HG02759 (cell line): ENCODE data around the gene MGLL.
A peak's percentile ranks its signal among the peaks of the same experiment; 100 is the strongest.

Source experiments
- ATAC-seq: cut with Tn5 transposase; IDR thresholded peaks from one replicate; pipeline ENCODE4 v1.9.1; 2021; ENCODE audit warnings: mild to moderate bottlenecking, moderate library complexity; ENCODE audit not compliant: unreplicated experiment

Gene MGLL

DNA sequence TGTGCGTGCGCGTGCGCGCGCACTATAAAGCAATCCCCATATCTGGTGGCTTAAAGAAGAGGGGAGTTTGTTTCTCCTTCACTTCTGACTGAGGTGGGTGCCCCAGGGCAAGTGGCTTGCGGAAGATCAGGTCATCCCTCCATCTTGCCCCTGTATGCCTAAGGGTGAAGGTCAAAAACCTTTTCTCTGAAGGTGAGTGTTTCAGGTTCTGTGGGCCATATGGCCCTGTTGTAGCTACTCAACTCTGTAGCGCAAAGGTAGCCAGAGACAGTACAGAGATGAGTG is 144.1 kb downstream of the MGLL start:
- ATAC-seq: no peak

DNA sequence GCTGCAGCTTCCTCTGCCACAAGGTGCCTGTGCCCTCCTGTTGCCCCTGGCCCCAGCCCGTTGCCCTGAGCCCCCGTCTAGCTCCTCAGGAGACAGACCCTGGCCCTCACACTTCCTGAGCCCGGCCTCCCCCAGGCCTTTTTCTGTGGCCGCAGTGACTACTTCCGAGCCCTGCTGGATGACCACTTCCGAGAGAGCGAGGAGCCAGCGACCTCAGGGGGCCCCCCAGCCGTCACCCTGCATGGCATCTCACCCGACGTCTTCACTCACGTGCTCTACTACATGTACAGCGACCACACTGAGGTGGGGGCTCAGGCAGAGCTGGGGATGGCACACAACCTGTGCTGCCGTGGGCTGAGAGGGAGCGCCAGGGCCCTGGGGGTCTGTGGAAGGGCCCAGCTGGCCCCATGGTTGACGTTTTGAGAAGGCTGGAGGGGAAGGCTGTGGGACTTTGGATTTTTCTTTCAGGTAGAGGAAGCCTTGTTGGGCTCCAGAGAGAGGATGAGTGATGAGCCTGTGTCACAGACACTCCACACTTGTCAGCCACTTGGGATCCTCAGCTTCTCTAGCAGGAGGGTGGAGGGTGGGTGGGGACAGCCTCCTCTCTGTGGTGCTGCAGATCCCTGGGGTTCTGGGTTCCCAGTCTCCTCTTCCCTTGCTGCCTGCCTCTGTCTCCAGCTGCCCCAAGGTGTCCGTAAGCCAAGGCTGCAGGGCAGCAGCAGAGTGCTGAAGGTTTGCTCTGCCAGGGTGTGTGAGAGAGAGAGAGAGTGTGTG is 144.6 kb downstream of the MGLL start:
- ATAC-seq: no peak

DNA sequence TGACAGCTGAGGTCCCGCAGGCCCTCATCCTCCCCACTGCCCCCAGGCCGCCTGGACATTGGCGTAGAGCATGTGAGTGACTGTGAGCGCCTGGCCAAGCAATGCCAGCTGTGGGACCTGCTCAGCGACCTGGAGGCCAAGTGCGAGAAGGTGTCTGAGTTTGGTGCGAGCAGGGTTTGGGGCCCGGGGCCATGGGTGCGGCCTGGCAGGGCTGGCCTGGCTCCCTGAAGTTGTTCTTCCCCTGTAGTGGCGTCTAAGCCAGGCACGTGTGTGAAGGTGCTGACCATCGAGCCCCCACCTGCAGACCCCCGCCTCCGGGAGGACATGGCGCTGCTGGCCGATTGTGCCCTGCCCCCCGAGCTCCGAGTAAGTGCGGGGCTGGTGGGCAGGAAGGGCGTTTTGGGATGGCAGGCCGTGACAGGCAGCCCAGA is 145.4 kb downstream of the MGLL start:
- no peak for ATAC-seq

DNA sequence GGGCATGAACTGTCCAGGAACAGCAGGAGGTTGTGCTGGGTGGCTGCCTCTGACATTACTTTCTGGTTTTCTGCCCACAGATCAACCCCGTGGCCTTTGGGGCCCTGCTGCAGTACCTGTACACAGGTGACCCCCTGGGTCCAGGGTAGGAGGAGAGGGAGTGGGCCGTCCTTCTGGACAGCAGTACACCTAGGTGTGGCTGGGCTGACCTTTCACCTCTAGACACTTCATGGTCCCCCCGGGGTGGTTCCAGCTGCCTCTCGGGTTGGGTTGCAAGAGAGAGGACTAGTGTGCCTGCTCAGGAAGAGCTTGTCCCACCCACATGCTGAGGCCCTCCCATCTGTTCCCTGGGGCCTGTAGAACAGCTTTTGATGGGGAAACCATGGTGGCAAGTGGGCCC is 145.9 kb downstream of the MGLL start:
- no peak for ATAC-seq

DNA sequence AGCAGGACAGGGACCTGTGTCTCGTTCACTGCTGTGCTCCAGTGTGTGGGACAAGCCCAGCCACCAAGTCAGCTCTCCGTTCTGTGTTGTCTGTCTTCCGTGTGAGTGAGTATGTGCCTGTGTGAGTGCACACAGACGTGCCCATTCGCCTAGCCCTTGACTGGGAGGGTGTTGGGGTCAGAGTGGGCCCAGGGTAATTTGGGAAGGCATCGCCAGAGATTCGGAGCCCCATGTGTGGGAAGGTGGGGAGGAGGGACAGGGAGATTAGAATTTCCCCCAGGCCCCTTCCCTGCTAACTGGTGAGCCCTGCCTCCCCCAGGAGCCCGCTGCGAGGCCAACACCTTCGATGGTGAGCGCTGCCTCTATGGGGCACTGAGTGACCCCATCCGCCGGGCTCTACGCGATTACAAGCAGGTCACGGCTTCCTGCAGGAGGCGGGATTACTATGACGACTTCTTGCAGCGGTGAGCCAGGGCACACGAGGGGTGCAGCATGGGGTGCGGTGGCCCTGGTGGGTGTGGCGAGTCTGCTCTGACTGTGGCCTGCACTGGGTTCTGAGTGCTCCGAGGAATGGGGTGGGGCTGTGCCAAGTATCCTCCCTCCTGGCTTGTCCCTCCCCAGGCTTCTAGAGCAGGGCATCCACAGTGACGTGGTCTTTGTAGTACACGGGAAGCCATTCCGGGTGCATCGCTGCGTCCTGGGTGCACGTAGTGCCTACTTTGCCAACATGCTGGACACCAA is 146.5 kb downstream of the MGLL start:
- ATAC-seq: no peak

DNA sequence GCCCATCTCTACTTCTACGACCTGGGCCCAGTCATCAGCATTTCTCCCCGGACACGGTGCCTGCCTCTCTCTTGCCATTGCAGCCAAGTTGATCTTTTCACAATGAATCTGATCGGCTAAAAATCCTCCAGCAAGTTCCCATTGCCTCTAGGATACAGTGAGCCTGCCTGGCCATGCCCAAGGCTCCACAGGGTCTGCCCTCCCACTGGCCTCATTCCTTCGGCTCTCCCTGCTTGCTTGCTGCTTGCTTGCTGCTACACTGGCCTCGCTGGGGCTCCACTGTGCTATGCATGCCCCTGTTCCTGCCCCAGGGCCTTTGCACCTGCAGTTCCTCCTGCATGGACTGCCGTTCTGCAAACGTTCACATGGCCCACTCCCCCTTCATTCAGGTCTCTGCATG is 147.5 kb downstream of the MGLL start:
- ATAC-seq: no peak

DNA sequence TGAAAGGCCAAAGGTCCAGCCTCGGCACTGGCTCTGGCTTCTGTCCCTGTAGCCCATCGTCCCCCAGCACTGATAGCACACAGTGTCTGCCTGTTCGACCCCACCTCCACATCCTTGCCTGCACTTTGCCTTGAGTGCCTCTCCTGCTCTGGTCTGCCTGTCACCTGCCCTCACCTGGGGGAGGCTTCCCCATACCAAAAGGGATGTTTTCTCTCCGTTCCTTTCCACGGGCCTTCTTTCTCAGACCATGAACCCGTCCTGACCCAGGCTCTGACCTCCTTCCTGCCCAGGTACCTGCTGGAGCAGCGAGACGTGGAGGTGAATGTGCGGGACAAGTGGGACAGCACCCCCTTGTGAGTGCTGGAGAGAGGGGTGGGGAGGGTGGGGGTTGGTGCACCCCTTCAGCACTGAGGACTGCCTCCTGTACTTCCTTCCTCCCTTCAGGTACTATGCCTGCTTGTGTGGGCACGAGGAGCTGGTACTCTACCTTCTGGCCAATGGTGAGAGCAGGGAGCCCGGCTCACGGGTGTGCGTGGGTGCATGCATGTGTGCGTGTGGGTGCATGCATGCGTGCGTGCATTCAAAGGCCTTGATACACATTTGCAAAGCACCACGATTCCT is 148.1 kb downstream of the MGLL start:
- no peak for ATAC-seq

DNA sequence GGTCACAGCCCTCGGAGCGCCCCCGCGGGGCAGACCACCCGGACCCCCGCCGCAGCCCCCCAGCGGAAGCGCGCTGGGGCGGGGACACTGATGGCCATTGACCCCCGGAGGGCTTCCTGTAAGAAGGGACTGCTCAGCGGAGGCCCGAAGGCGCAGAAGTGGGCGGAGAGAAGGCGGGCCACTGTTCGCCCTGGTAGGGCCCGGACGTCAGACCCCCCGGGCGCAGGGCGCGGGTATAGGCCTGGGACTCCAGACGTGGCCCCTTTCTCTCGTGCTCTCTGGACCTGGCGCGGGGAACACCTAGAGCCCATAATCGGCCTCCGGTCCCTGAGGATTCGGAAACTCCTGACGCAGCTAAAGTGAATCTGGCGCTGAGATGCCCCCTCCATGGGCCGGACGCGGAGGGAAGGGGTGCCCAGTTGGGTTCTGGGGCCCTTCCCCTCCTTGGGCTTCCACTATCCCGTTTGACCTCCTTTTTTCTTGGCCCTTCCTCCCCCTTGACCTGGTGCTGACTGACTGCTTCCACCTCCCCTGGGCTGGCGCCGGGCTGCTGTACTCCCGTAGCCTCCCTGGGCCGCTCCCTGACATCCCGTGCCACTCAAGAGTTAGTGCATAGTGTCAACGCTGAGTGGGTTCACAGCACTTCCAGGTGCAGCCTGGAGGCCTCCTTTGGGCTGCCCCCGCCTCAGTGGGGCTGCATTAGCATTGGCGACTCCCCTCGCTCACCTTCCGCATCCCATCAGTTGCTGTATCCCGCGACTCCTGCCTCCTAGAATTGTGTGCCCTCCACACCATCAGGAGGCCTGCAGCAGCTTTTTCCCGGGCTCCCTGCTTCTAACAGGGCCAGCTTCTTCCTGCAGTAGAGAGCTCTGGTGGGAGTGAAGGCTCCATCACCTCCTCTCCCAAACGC is 148.9 kb downstream of the MGLL start:
- peak; percentile 43 for ATAC-seq

DNA sequence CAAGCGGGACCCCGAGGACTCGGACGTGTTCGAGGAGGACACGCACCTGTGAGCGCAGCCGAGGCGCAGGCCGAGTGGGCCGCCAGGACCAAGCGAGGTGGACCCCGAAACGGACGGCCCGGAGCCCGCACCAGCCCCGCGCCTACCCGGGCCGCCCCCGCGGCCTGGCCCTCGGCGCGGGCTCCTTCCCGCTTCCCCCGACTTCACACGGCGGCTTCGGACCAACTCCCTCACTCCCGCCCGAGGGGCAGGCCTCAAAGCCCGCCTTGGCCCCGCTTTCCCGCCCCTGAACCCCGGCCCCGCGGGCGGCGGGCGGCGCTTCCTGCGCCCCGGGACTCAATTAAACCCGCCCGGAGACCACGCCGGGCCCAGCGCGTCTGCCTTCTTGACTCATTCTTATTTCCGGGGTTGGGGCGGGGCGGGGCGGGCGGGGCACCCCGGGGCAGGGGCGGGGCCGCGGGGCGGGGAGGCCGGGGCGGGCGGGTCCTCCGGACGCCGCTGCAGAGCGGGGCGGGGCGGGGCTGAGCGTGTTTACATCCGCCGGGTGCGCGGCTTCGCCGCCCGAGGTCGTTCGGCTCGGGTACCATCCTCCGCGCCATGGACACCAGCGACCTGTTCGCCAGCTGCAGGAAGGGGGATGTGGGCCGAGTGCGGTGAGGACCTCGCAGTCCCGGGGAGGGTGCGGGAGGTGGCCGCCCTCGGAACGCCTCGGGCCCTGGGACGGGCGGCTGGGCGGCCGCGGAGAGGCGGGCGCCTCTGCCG is 149.7 kb downstream of the MGLL start, which contains the start of gene ABTB1:
Gene ABTB1 (plus strand): TSS at position 524 of the 762 bp plus-strand sequence. CDS start 74 bp downstream, at position 598.
- peak; percentile 84 for ATAC-seq

DNA sequence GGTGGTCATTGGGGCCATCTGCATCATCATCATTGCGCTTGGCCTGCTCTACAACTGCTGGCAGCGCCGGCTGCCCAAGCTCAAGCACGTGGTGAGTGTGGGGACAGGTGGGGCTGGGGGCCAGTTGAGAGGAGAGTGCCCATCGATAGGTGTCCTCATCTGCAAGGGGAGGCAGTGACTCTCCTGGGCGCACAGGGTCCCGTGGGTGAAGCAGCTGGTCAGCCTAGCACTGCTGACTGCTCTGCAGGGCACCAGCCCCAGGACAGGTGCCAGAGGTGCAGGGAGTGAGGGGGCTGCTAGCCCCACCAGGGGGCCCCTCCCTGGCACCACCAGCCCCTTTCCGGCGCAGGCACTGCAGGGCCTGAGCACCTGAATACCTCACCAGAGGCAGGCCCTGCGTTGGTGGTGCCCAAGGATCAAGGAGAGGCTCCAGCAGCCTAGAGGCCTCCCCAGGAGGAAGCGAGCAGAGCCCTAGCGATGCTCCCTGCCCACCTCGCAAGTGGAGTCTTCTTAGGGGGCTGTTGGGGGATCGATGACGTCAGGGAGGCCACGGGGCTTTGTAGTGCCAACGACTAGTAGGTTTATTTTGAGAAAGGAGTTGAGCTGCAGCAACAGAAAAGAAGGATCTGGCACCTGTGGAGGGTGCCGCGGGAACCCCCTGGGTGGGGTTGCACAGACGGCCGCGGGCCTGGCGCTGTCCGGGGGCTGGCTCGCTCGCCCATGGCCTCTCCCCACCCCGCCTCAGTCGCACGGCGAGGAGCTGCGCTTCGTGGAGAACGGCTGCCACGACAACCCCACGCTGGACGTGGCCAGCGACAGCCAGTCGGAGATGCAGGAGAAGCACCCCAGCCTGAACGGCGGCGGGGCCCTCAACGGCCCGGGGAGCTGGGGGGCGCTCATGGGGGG is 150.5 kb downstream of the MGLL start:
- ATAC-seq: peak; percentile 19

DNA sequence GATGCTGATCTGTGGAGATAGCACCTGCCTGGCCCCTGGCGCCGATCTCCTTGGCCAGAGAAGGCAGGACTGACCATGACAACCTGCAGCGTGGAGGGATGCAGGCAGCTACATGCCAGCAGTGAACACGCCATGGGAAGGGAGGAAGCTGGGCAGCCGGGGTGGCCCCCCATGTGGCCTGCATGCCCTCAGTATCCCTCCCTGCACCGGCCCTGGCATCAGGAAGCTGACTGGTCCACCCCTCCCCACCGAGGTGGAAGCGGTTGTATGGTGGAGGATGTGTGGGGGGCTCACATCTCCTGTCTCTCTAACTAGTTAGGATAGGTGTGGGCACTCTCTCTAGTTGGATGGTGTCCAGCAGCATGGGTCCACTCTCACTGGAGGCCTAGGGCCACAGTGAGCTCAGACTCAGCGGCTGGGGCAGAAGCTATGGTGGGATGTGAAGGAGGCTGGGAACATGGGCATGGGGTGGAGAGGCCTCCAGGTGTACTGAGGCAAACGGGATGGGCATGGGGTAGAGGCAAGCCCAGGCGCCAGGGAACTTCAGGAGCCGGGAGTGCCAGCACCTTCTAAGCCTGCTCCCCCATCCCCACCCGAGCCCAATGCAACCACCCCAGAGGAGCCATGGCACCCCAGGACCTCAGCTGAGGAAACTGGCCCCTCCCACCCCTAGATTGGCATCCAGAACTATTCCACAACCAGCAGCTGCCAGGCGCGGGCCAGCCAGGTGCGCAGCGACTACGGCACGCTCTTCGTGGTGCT is 151.4 kb downstream of the MGLL start:
- no peak for ATAC-seq

DNA sequence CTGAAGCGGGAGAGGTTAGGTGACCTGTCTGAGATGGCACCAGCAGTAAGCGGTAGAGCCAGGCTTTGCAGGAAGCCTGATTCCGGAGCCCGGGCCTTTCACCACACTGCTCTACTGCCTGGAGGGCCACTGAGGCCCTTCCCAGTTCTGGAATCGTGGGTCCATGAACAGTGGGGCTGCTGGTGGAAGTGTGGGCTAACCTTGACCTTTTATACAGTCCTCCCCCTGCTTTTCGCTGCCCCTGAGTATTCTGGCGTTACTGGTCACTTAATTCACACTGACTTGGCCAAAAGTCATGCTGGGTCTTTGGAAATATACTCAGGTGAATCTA is 152.1 kb downstream of the MGLL start:
- no peak for ATAC-seq

DNA sequence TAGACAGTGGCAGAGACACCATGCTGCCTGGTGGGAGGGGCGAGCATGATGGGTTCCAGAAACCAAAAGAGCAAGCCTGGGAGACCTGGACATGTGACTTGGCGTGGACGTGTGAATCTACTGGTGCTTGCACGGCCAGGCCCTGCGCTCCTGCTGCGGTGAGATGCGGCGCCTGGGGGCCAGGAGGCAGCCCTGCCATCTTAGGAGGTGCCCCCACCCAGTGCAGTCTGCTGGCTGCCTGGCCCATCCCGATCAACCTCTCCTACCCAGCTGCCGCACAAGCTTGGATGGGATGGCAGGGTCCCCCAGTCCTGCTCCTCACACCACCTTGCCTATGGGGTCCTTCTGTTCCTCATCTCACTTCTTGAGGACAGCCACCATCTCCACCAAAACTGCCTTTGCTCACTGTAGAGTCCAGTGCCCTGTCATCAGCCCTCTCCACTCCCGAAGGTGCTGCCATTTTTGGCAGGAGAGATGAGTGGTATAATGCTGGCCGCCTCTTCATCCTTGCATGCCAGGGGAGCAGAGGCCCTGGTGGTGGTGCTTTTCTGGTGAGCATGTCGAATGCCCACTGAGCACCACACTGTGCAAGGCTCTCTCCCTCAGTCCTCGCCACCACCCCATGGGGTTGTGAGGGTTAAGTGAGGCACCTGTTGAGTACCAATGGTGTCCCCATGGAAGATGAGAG is 152.6 kb downstream of the MGLL start:
- no peak for ATAC-seq

DNA sequence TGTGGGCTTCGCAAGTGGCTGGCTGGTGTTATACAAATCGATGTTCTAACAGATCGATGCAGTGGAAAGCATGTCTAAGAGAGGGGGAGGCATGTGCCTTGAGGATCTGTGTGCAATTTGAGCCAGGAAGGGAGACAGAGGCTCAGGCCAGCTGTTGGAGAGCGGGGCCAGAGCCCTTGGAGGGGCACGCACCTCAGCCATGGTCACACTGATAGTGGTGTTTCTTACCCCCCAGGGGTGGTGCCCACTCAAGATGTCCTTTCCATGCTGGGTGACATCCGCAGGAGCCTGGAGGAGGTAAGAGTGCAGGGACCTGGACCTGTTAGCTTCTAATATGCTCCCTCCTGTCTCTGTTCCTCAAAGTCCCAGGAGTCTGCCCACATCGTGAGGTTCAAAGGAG is 153.4 kb downstream of the MGLL start:
- ATAC-seq: no peak

DNA sequence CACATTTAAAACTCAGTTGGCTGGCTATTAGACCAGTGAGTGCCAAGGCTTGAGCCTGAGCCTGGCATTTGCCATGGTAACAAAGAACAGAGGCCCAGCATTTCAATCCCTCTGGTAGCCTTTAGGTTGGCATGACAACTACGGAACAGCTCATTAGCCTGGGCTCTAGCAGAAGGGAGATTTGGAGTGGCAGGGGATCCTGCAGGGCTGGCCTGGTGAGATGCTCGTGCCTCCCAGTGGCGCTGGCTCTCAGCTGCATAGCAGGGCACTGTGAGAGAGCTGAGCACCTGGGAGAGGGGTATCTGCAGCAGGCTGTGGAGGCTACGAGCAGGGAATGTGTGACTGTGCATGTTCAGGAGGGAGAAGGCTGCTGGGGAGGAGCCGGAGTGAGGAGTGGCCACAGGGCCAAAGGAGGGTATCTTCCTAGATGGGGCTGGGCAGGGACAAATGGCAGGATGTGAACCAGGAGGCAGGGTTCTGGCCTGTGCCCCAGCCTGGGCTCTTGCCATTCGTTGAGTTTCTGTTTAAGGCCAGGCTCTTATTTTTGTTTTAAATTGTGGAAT is 155.1 kb downstream of the MGLL start:
- no peak for ATAC-seq

DNA sequence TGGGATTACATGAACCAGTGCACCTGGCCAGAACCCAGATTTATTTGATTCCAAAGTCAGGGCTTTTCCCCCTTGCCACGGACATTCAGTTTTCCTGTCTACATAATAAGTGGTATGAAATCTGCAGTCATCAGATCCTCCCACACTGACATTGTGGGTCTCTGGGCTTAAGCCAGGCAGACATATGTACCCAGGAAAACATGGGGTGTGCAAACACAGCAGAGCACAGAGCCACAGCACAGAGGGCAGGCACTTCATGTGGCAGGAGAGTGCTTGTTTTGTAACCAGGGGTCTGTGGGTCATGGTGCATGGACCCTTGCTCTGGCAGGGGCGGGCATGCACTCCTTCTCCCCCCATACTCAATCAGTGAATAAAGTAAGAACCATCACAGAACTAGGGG is 155.6 kb downstream of the MGLL start:
- no peak for ATAC-seq

DNA sequence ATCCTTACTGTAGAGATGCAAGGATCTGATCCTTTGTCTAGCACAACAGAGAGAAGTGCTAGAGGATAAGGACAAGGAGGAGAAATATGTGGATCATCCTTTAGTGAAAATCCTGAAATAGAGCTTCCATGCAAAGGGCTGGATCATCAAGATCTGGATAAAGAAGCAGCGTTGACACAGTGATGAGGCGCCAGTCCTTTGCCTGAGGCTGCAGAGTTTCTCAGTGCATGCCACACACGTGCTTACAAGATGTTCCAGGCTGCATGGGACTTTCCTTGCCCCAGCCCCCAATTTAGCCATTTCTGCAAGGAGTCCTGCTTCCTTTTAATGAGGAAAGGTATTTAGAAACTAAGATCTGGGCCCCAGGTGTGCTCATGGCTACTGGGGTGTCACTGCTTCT is 156.7 kb downstream of the MGLL start:
- ATAC-seq: no peak

DNA sequence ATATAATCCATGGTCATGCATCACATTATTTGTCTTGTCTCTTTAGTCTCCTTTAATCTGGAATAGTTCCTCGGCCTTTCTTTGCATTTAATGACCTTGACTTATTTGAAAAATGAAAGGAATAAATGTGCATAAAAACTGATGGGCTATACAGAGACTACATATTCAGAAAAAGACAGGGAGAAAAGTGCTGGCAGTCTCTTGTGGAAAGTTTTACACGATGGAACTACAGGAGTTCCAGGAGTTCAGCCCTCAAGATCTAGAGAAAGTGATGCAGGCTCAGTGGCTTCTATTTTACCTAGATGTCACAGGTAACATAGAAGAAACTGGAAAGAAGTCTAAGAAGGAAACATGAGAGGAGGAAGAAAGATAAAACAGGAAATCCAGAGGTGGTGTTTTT is 157.2 kb downstream of the MGLL start:
- no peak for ATAC-seq
